Keratinocyte (primary cell): ENCODE measurements around the gene CXXC5. TPM values are rescaled to one million over a fixed set of nuclear protein-coding genes. Genes with fewer than 3 reads are reported as not detected.

Experiments
- DNase-seq: peaks from one replicate; pipeline ENCODE4 v3.0.0-alpha.2; 2011; ENCODE audit warnings: low read depth, missing footprints, low spot score
- FAIRE-seq: peaks from 2 replicates; lab custom pipeline; 2011; peaks lifted over from hg19 to GRCh38; lab: Jason Lieb, UNC
- H2AFZ ChIP-seq: 2 replicates; pipeline ENCODE4 v1.6.0; 2012; ENCODE audit warnings: low read length, control low read depth, inconsistent platforms; ENCODE audit not compliant: control insufficient read depth
- H3K27ac ChIP-seq: 2 replicates; pipeline ENCODE4 v1.5.1; 2011; ENCODE audit warnings: low read length; ENCODE audit not compliant: control insufficient read depth, insufficient read depth
- H3K27me3 ChIP-seq: 3 replicates; pipeline ENCODE4 v1.6.0; 2011; ENCODE audit warnings: low read length; ENCODE audit not compliant: control insufficient read depth, insufficient read depth; ENCODE audit errors: extremely low read depth
- H3K36me3 ChIP-seq, 2 experiments: 2 replicates in 1 of 2; 3 replicates in 1 of 2; pipeline ENCODE4 v1.5.1; 2011; ENCODE audit warnings: low read length in 2 of 2, mild to moderate bottlenecking in 1 of 2; ENCODE audit not compliant: control insufficient read depth in 2 of 2, insufficient read depth in 2 of 2; ENCODE audit errors: extremely low read depth in 1 of 2
- H3K4me1 ChIP-seq: 3 replicates; pipeline ENCODE4 v1.5.1; 2011; ENCODE audit warnings: low read length; ENCODE audit not compliant: control insufficient read depth, insufficient read depth; ENCODE audit errors: extremely low read depth
- H3K4me2 ChIP-seq: 3 replicates; pipeline ENCODE4 v1.6.0; 2011; ENCODE audit warnings: low read depth, low read length; ENCODE audit not compliant: control insufficient read depth, insufficient read depth; ENCODE audit errors: extremely low read depth
- H3K4me3 ChIP-seq, 3 experiments: fragments of 200-600 bp in 1 of 3; sonication (generic) in 1 of 3; 2 replicates in 2 of 3; 3 replicates in 1 of 3; pipeline ENCODE4 v1.5.1; 2011 to 2016; ENCODE audit warnings: low read length in 3 of 3, mild to moderate bottlenecking in 3 of 3, control low read depth in 2 of 3, inconsistent platforms in 1 of 3, low read depth in 1 of 3, mixed read lengths in 1 of 3, mixed run types in 1 of 3, moderate library complexity in 1 of 3; ENCODE audit not compliant: control insufficient read depth in 2 of 3, insufficient read depth in 2 of 3; ENCODE audit errors: extremely low read depth in 1 of 3
- H3K79me2 ChIP-seq: 2 replicates; pipeline ENCODE4 v1.6.0; 2012; ENCODE audit warnings: low read length; ENCODE audit not compliant: control insufficient read depth, insufficient read depth
- H3K9ac ChIP-seq: 3 replicates; pipeline ENCODE4 v1.6.0; 2011; ENCODE audit warnings: low read length; ENCODE audit not compliant: control insufficient read depth, insufficient read depth; ENCODE audit errors: extremely low read depth
- H3K9me1 ChIP-seq: 3 replicates; pipeline ENCODE4 v1.6.0; 2011; ENCODE audit warnings: low read length; ENCODE audit not compliant: control insufficient read depth, insufficient read depth; ENCODE audit errors: extremely low read depth
- H3K9me3 ChIP-seq: 2 replicates; pipeline ENCODE4 v1.5.1; 2012; ENCODE audit warnings: low read depth, low read length; ENCODE audit not compliant: control insufficient read depth
- H4K20me1 ChIP-seq: 3 replicates; pipeline ENCODE4 v1.6.0; 2011; ENCODE audit warnings: low read length; ENCODE audit not compliant: control insufficient read depth, insufficient read depth; ENCODE audit errors: extremely low read depth
- EZH2 ChIP-seq: IDR thresholded peaks from one replicate; pipeline ENCODE4 v1.6.1; 2012; ENCODE audit warnings: inconsistent platforms, mild to moderate bottlenecking, low read length, moderate library complexity
- dilution Hi-C: fragments of 300-500 bp; cut with MboI; formaldehyde crosslinking; loops from one replicate; pipeline ENCODE4 v1.7.0; 2020; ENCODE audit warnings: low sequenced_read_pairs; ENCODE audit not compliant: extremely low pct_ligation_motif_present
- polyA plus RNA-seq, 5 experiments: library from polyadenylated mRNA; depleted of rRNA in 3 of 5; stranded (reverse) in 3 of 5; stranded (forward) in 1 of 5; unstranded in 1 of 5; fragments of >200 nt; gene quantifications; 1 replicate in 1 of 5; 2 replicates in 3 of 5; 3 replicates in 1 of 5; pipeline versions ENCODE4 v1.2.1 to v1.2.3, GENCODE V29; 2011 to 2012; ENCODE audit warnings: missing spikeins in 2 of 5, low read depth in 1 of 5, low replicate concordance in 1 of 5
- TF ChIP-seq, protein P1 (sequence below), 3 experiments: IDR thresholded peaks in 1 of 3; conservative IDR thresholded peaks in 1 of 3; optimal IDR thresholded peaks in 1 of 3; 2 replicates in 2 of 3; 3 replicates in 1 of 3; pipeline versions ENCODE3 to v1.5.1; 2011; ENCODE audit warnings: low read length in 3 of 3, mild to moderate bottlenecking in 3 of 3, moderate library complexity in 2 of 3, control low read depth in 1 of 3, inconsistent platforms in 1 of 3; ENCODE audit not compliant: insufficient read depth in 2 of 3; ENCODE audit errors: extremely low read depth in 1 of 3

CXXC5 gene
- polyA plus RNA-seq, 1 donor (not counting 4 experiments of a cell fraction or from before 2014, with no cell fraction given), result 1.0 TPM

DNA sequence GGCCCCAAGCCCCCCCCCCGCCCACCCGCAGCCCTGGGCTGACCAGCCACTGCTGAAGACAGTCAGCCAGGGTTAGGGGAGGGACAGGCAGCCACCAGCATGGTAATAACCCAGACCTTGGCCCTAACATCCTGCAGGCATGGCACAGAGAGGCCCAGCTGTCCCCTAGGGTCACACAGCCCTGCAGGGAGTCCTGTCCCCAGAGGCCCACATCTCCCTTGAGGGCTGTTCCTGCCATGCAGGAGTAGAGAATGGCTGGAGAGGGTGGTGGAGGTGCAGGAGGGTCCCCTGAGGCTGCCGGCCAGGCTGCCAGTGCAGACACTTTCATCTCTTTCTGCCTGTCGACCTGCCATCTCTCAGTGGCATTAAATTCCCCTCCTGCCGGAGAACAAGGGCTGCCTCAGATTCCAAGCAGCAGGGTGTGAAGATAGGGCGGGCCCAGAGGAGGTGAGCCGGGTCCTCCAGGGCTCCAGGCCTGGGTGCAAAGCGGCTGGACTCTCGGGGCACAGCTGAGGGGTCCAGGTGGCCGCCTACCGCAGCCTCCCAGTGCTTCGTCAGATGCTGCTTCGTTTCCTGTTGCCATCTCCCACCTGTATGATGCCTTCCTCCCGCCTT, 40.0 kb downstream of the CXXC5 start:
- H3K79me2 ChIP-seq, result no peaks in the 10 kb centered on the region
- no peaks in the 10 kb centered on the region for H4K20me1 ChIP-seq
- dilution Hi-C loops, result no loop called here
- no peak overlapping the region for H2AFZ ChIP-seq
- H3K4me2 ChIP-seq, result no peak overlapping the region
- no peaks in the 10 kb centered on the region for H3K9me1 ChIP-seq
- no peaks in the 10 kb centered on the region for H3K4me1 ChIP-seq
- H3K36me3 ChIP-seq, result no peaks in the 10 kb centered on the region
- H3K9me3 ChIP-seq, result no peaks in the 10 kb centered on the region
- TF ChIP-seq, protein P1, sequence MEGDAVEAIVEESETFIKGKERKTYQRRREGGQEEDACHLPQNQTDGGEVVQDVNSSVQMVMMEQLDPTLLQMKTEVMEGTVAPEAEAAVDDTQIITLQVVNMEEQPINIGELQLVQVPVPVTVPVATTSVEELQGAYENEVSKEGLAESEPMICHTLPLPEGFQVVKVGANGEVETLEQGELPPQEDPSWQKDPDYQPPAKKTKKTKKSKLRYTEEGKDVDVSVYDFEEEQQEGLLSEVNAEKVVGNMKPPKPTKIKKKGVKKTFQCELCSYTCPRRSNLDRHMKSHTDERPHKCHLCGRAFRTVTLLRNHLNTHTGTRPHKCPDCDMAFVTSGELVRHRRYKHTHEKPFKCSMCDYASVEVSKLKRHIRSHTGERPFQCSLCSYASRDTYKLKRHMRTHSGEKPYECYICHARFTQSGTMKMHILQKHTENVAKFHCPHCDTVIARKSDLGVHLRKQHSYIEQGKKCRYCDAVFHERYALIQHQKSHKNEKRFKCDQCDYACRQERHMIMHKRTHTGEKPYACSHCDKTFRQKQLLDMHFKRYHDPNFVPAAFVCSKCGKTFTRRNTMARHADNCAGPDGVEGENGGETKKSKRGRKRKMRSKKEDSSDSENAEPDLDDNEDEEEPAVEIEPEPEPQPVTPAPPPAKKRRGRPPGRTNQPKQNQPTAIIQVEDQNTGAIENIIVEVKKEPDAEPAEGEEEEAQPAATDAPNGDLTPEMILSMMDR (optimal IDR thresholded peaks at IDR 0.05 in 1 of 3, IDR thresholded peaks at IDR 0.05 in 1 of 3, conservative IDR thresholded peaks at IDR 0.05 in 1 of 3; ENCODE audit: extremely low read depth in 1 of 3, insufficient read depth in 2 of 3, low read length in 3 of 3), result no peak
- no peak for TF ChIP-seq EZH2
- H3K27ac ChIP-seq, result no peak overlapping the region
- no peak overlapping the region for H3K9ac ChIP-seq
- FAIRE-seq, result no peak
- H3K4me3 ChIP-seq, result no peak overlapping the region
- H3K27me3 ChIP-seq, result no peaks in the 10 kb centered on the region
- DNase-seq, result no peak

DNA sequence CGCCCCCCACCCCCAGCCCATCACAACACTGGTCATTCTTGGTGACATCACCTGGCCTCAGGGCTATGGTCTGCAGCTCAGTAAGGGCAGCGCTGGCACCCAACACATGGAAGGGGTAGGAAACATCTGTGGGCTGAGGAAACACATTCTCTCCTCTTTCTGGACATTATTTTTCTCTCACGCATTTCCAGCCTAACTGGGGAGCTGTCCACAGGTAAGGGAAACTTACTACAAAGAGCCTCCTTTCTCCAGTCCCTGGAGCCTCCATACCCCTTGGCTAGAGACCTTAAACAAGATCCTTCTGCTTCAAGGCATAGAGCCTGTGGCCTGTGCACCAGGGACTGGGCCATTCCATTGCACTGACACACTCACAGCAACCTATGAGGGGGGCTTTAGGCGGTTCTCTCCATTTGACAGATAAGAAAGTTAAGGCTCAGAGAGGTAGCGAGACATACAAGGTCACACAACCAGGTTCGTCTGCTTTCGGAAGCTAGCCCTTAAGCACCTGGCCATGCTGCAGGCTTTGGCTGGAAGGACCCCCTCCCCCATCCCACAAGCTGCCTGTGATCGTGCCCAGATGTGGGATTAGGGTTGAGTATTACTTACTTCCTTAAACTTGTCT, 40.7 kb downstream of the CXXC5 start:
- no peak overlapping the region for H3K9ac ChIP-seq
- H3K79me2 ChIP-seq, result no peaks in the 10 kb centered on the region
- no peak for DNase-seq
- H3K4me2 ChIP-seq, result no peak overlapping the region
- no peaks in the 10 kb centered on the region for H3K9me1 ChIP-seq
- no peaks in the 10 kb centered on the region for H4K20me1 ChIP-seq
- no peak overlapping the region for H3K27ac ChIP-seq
- TF ChIP-seq EZH2, result no peak
- TF ChIP-seq, protein P1 (optimal IDR thresholded peaks at IDR 0.05 in 1 of 3, IDR thresholded peaks at IDR 0.05 in 1 of 3, conservative IDR thresholded peaks at IDR 0.05 in 1 of 3; ENCODE audit: extremely low read depth in 1 of 3, insufficient read depth in 2 of 3, low read length in 3 of 3), result no peak
- no peak overlapping the region for H3K4me3 ChIP-seq
- H3K4me1 ChIP-seq, result no peaks in the 10 kb centered on the region
- FAIRE-seq, result no peak
- H2AFZ ChIP-seq, result no peak overlapping the region
- no peaks in the 10 kb centered on the region for H3K27me3 ChIP-seq
- dilution Hi-C loops, result no loop called here
- no peaks in the 10 kb centered on the region for H3K36me3 ChIP-seq
- H3K9me3 ChIP-seq, result no peaks in the 10 kb centered on the region
